HepG2 (cell line): ENCODE data around the gene RAD18. TPM values are rescaled to one million over a fixed set of nuclear protein-coding genes. Genes with fewer than 3 reads are reported as not detected.
A peak's percentile ranks its signal among the peaks of the same experiment; 100 is the strongest.

ENCODE experiments used
- ATAC-seq: fragments of 200-7000 bp; cut with Tn5 transposase; 3 replicates; pipeline ENCODE4 v1.9.1; 2020; ENCODE audit warnings: mild to moderate bottlenecking, moderate library complexity
- BruUV-seq: library from RNA; stranded (reverse); fragments of 400-500 nt; replicated peaks from 2 replicates; lab custom pipeline; 2021; lab: Mats Ljungman, UMichigan
- CTCF ChIA-PET: fragments of 300-600 bp; formaldehyde crosslinking; extraction: SDS; loops from one replicate; lab custom pipeline; 2021; ENCODE audit warnings: low total read pairs, inconsistent platforms, low intra/inter-chr PET ratio; lab: Yijun Ruan, JAX
- POLR2A ChIA-PET: fragments of 350-600 bp; sonication (Branson Sonifier 250); formaldehyde crosslinking; loops from one replicate; lab custom pipeline; 2020; ENCODE audit warnings: antibody characterized with exemption, inconsistent platforms; lab: Yijun Ruan, JAX
- DNase-seq: peaks from one replicate; pipeline ENCODE4 v3.0.0-alpha.2; 2015; ENCODE audit warnings: low spot score
- FAIRE-seq: peaks from 3 replicates; lab custom pipeline; 2011; peaks lifted over from hg19 to GRCh38; lab: Jason Lieb, UNC
- H2AFZ ChIP-seq: one replicate; pipeline ENCODE4 v1.6.1; 2011; ENCODE audit warnings: low read length, inconsistent platforms
- H3K27ac ChIP-seq: fragments of 300-600 bp; 3 replicates; pipeline ENCODE4 v1.8.0; 2011; ENCODE audit warnings: mixed run types, mild to moderate bottlenecking, mixed read lengths, low read length, inconsistent platforms; ENCODE audit not compliant: insufficient read depth; ENCODE audit errors: extremely low read length
- H3K27me3 ChIP-seq, 2 experiments: fragments of 200-600 bp in 1 of 2; 2 replicates in 1 of 2; 3 replicates in 1 of 2; pipeline versions ENCODE4 v1.6.0 to v1.8.0; 2011; ENCODE audit warnings: low read length in 2 of 2, mild to moderate bottlenecking in 2 of 2, moderate library complexity in 2 of 2, inconsistent platforms in 1 of 2; ENCODE audit not compliant: insufficient read depth in 2 of 2, control insufficient read depth in 1 of 2
- H3K36me3 ChIP-seq, 2 experiments: fragments of 200-600 bp in 1 of 2; replicated peaks in 1 of 2; 2 replicates in 1 of 2; 3 replicates in 1 of 2; pipeline versions ENCODE4 v1.5.1 to v1.8.0; 2011; ENCODE audit warnings: low read length in 2 of 2, inconsistent platforms in 1 of 2; ENCODE audit not compliant: insufficient read depth in 2 of 2, control insufficient read depth in 1 of 2
- H3K4me1 ChIP-seq: 2 replicates; pipeline ENCODE4 v1.5.1; 2012; ENCODE audit warnings: low read length, inconsistent platforms; ENCODE audit not compliant: insufficient read depth
- H3K4me2 ChIP-seq: 2 replicates; pipeline ENCODE4 v1.6.0; 2011; ENCODE audit warnings: low read depth, low read length, inconsistent platforms
- H3K4me3 ChIP-seq, 3 experiments: fragments of 200-600 bp in 1 of 3; sonication (generic), shearing (Covaris generic) in 1 of 3; replicated peaks in 1 of 3; 2 replicates each; pipeline ENCODE4 v1.5.1; 2011 to 2016; ENCODE audit warnings: low read length in 3 of 3, inconsistent platforms in 2 of 3, low read depth in 2 of 3, mild to moderate bottlenecking in 2 of 3, control low read depth in 1 of 3, mixed read lengths in 1 of 3; ENCODE audit not compliant: insufficient read depth in 1 of 3
- H3K79me2 ChIP-seq: one replicate; pipeline ENCODE4 v1.6.1; 2011; ENCODE audit warnings: low read length, inconsistent platforms; ENCODE audit not compliant: insufficient read depth
- H3K9ac ChIP-seq: 2 replicates; pipeline ENCODE4 v1.6.0; 2011; ENCODE audit warnings: mild to moderate bottlenecking, low read depth, low read length, inconsistent platforms; ENCODE audit not compliant: insufficient read depth
- H3K9me3 ChIP-seq: 2 replicates; pipeline ENCODE4 v1.5.1; 2012; ENCODE audit warnings: mild to moderate bottlenecking, low read length
- H4K20me1 ChIP-seq: 2 replicates; pipeline ENCODE4 v1.6.0; 2011; ENCODE audit warnings: inconsistent platforms, mild to moderate bottlenecking, low read length, moderate library complexity; ENCODE audit not compliant: insufficient read depth
- CSRNP2 ChIP-seq: sonication (generic); formaldehyde crosslinking; conservative IDR thresholded peaks from 2 replicates; pipeline ENCODE4 v1.8.0; 2022; ENCODE audit warnings: low read depth, missing genetic modification reagents
- E2F5 ChIP-seq: sonication (generic); formaldehyde crosslinking; conservative IDR thresholded peaks from 2 replicates; pipeline ENCODE4 v1.4.0; 2020; ENCODE audit warnings: missing genetic modification reagents
- FLYWCH1 ChIP-seq: sonication (generic); formaldehyde crosslinking; IDR thresholded peaks from 2 replicates; pipeline ENCODE4 v1.8.1; 2023; ENCODE audit warnings: mild to moderate bottlenecking, missing genetic modification reagents
- PHB2 ChIP-seq: fragments of 450-650 bp; IDR thresholded peaks from 2 replicates; pipeline ENCODE4 v1.6.1; 2018; ENCODE audit not compliant: partially characterized antibody
- RARG ChIP-seq: sonication (generic); formaldehyde crosslinking; IDR thresholded peaks from 2 replicates; pipeline ENCODE4 v1.4.0; 2020; ENCODE audit warnings: low read depth, mild to moderate bottlenecking, missing genetic modification reagents
- ZBTB37 ChIP-seq: sonication (generic); formaldehyde crosslinking; IDR thresholded peaks from 2 replicates; pipeline ENCODE4 v1.4.0; 2020; ENCODE audit warnings: mild to moderate bottlenecking, missing genetic modification reagents
- ZNF484 ChIP-seq: sonication (generic); formaldehyde crosslinking; IDR thresholded peaks from 2 replicates; pipeline ENCODE4 v1.5.1; 2020; ENCODE audit warnings: mild to moderate bottlenecking, low read depth, missing genetic modification reagents, borderline replicate concordance
- ZNF766 ChIP-seq: sonication (generic); formaldehyde crosslinking; IDR thresholded peaks from 2 replicates; pipeline ENCODE4 v1.5.0; 2020; ENCODE audit warnings: missing genetic modification reagents, borderline replicate concordance
- ZNF792 ChIP-seq: IDR thresholded peaks from 2 replicates; pipeline ENCODE4 v1.6.1; 2016
- ZSCAN29 ChIP-seq: sonication (generic); formaldehyde crosslinking; conservative IDR thresholded peaks from 2 replicates; pipeline ENCODE4 v1.4.0; 2020; ENCODE audit warnings: mild to moderate bottlenecking, missing genetic modification reagents
- WGBS: methylation state at CpG from one replicate; pipeline ENCODE4 v1.1.6; 2017; ENCODE audit warnings: low lambda C conversion rate; 5-methylcytosine and 5-hydroxymethylcytosine counted together
- in situ Hi-C: cut with HindIII; loops from 2 replicates; pipeline ENCODE4 v1.10.0; 2017; ENCODE audit warnings: low pct_unique_long_range_greater_than_20kb; ENCODE audit not compliant: extremely low pct_ligation_motif_present
- intact Hi-C: fragments of 100-400 bp; cut with micrococcal nuclease; formaldehyde crosslinking; loops from one replicate; pipeline ENCODE4 v1.10.0; 2022; ENCODE audit not compliant: unreplicated experiment
- polyA plus RNA-seq, 8 experiments: library from polyadenylated mRNA; depleted of rRNA in 3 of 8; stranded (reverse) in 7 of 8; unstranded in 1 of 8; fragments of >200 nt; fragmentation: Illumina TruSeq in 4 of 8; extraction: Trizol in 4 of 8; gene quantifications; 2 replicates each; pipeline versions ENCODE4 v1.2.1 to v1.2.3, GENCODE V29; 2011 to 2016; ENCODE audit warnings: low read depth in 4 of 8, missing spikeins in 1 of 8, mixed read lengths in 1 of 8; ENCODE audit not compliant: insufficient read depth in 1 of 8
- total RNA-seq, 5 experiments: library from RNA; depleted of rRNA; stranded (reverse); fragments of >200 nt; fragmentation: Illumina TruSeq; extraction: Trizol; gene quantifications; 2 replicates each; pipeline ENCODE4 v1.2.3, GENCODE V29; 2016; ENCODE audit warnings: low read depth in 1 of 5
- TF ChIP-seq, protein P1 (sequence below): sonication (generic); formaldehyde crosslinking; IDR thresholded peaks from 2 replicates; pipeline ENCODE4 v1.8.0; 2022; ENCODE audit warnings: missing genetic modification reagents, low read depth, mild to moderate bottlenecking, borderline replicate concordance
- TF ChIP-seq, protein P2 (sequence below): IDR thresholded peaks from 2 replicates; pipeline ENCODE4 v1.6.1; 2016; ENCODE audit warnings: mild to moderate bottlenecking
- TF ChIP-seq, protein P3 (sequence below): sonication (generic); formaldehyde crosslinking; IDR thresholded peaks from 2 replicates; pipeline ENCODE4 v1.5.1; 2020; ENCODE audit warnings: missing genetic modification reagents, mild to moderate bottlenecking, borderline replicate concordance

RAD18 gene
- total and polyA plus RNA-seq, 2 of the 13 experiments (the other 11 are each of a cell fraction or from before 2014, with no cell fraction given): 5.9 to 20.7 TPM

- TF ChIP-seq RARG (CRISPR knock-in tag): no peak
- TF ChIP-seq PHB2: no peak
- TF ChIP-seq ZNF766: no peak
Measured at GRCh38 chr3:8882171-8882593, 81.1 kb downstream of the RAD18 start (continued).

DNA sequence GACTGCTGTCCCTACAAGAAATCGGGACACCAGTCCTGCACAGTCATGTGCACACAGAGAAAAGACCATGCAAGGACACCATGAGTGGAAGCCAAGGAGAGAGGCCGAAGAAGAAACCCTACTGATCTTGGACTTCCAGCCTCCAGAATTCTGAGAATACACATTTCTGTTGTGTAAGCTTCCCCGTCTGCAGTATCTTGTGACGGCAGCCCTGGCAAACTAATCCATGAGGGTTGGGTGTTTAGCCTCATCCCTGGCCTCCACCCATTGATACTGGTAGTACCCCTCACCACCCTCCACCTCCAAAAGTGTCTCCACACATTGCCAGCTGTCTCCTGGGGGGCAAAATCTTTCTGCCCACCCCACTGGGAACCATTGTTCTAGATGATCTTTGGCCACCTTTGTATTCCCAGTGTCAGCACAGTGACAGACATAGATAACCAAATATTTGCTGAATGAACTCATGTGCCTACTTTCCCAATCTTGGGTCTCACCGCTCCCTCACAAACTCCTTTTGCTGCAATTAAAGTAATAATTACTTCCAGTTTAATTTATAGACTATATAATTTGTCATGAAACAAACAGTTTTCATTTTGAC lies 83.8 kb downstream of the RAD18 start:
- BruUV-seq: no TSS peak
- Histone ChIP-seq H3K4me1 (peaks cover 25% of the 10 kb centered on the region), H3K9me3 (no peaks in the 10 kb centered on the region), H3K27me3 (no peaks in the 10 kb centered on the region), H3K36me3 (peaks cover 4 to 10% of the 10 kb centered on the region in 2 experiments; a peak in 4 of 5 replicates), H3K79me2 (no peaks in the 10 kb centered on the region), H3K9ac (no peak overlapping the region), H3K4me2 (peak overlapping the region; percentile 8; the same call in 1 of the 2 replicates), H4K20me1 (no peaks in the 10 kb centered on the region), H2AFZ (no peak overlapping the region), H3K27ac (peak overlapping the region; percentile 27), H3K4me3 (no peak overlapping the region)
- DNase-seq: peak; percentile 76
- peak; percentile 58 for FAIRE-seq
- intact Hi-C loops (no loop called here), in situ Hi-C loops (no loop called here)
- POLR2A ChIA-PET: no interaction called here
- CTCF ChIA-PET: no interaction called here
- ATAC-seq: peak; percentile 87
- 96% methylated on average over 4 of the region's 5 CpGs for WGBS
- TF ChIP-seq ZNF484 (CRISPR knock-in tag) (no peak), CSRNP2 (CRISPR knock-in tag) (no peak), ZBTB37 (CRISPR knock-in tag) (no peak), ZSCAN29 (CRISPR knock-in tag) (no peak), E2F5 (CRISPR knock-in tag) (no peak), ZNF792 (CRISPR knock-in tag) (no peak), FLYWCH1 (no peak)
- TF ChIP-seq, protein P1, sequence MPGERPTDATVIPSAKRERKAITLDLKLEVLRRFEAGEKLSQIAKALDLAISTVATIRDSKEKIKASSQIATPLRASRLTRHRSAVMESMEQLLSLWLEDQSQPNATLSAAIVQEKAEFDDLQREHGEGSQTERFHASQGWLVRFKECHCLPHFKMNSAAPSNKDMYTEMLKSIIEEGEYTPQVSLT: no peak
- TF ChIP-seq, protein P2, sequence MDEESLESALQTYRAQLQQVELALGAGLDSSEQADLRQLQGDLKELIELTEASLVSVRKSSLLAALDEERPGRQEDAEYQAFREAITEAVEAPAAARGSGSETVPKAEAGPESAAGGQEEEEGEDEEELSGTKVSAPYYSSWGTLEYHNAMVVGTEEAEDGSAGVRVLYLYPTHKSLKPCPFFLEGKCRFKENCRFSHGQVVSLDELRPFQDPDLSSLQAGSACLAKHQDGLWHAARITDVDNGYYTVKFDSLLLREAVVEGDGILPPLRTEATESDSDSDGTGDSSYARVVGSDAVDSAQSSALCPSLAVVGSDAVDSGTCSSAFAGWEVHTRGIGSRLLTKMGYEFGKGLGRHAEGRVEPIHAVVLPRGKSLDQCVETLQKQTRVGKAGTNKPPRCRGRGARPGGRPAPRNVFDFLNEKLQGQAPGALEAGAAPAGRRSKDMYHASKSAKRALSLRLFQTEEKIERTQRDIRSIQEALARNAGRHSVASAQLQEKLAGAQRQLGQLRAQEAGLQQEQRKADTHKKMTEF: no peak
- TF ChIP-seq, protein P3, sequence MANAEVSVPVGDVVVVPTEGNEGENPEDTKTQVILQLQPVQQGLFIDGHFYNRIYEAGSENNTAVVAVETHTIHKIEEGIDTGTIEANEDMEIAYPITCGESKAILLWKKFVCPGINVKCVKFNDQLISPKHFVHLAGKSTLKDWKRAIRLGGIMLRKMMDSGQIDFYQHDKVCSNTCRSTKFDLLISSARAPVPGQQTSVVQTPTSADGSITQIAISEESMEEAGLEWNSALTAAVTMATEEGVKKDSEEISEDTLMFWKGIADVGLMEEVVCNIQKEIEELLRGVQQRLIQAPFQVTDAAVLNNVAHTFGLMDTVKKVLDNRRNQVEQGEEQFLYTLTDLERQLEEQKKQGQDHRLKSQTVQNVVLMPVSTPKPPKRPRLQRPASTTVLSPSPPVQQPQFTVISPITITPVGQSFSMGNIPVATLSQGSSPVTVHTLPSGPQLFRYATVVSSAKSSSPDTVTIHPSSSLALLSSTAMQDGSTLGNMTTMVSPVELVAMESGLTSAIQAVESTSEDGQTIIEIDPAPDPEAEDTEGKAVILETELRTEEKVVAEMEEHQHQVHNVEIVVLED (CRISPR knock-in tag): no peak
